D721Med (cell line): ENCODE results near the gene RIN1.

Source experiments
- DNase-seq: peaks from one replicate; pipeline ENCODE4 v3.0.0; 2011; ENCODE audit warnings: low spot score; ENCODE audit not compliant: insufficient read length
- FAIRE-seq: peaks from 2 replicates; lab custom pipeline; 2011; peaks lifted over from hg19 to GRCh38; lab: Jason Lieb, UNC
- CTCF ChIP-seq: IDR thresholded peaks from 2 replicates; pipeline ENCODE4 v1.5.1; 2012; ENCODE audit warnings: mild to moderate bottlenecking, control low read depth; ENCODE audit not compliant: insufficient read depth; ENCODE audit errors: missing control alignments

The RIN1 gene

GRCh38 chr11:66335531-66336233 is 552 bp downstream of the RIN1 start:
- no peak for TF ChIP-seq CTCF
- no peak for DNase-seq
- no peak for FAIRE-seq

- FAIRE-seq (no peak), DNase-seq (no peak)
- TF ChIP-seq CTCF = no peak
Observed at GRCh38 chr11:66334605-66335442, 1.4 kb downstream of the RIN1 start.

- DNase-seq = no peak
- FAIRE-seq = no peak
- TF ChIP-seq CTCF = no peak
Observed at GRCh38 chr11:66333896-66334604, 2.2 kb downstream of the RIN1 start.

- DNase-seq (no peak), FAIRE-seq (no peak)
- no peak for TF ChIP-seq CTCF
Observed at GRCh38 chr11:66333220-66333877, 2.9 kb downstream of the RIN1 start.

- no peak for TF ChIP-seq CTCF
- FAIRE-seq = no peak
- no peak for DNase-seq
Observed at GRCh38 chr11:66332371-66333219, 3.6 kb downstream of the RIN1 start.
